ENCODE measurements around the gene FAAP100. TPM values are rescaled to one million over a fixed set of nuclear protein-coding genes. Genes with fewer than 3 reads are reported as not detected.
A peak's percentile ranks its signal among the peaks of the same experiment; 100 is the strongest.

The FAAP100 gene, protein sequence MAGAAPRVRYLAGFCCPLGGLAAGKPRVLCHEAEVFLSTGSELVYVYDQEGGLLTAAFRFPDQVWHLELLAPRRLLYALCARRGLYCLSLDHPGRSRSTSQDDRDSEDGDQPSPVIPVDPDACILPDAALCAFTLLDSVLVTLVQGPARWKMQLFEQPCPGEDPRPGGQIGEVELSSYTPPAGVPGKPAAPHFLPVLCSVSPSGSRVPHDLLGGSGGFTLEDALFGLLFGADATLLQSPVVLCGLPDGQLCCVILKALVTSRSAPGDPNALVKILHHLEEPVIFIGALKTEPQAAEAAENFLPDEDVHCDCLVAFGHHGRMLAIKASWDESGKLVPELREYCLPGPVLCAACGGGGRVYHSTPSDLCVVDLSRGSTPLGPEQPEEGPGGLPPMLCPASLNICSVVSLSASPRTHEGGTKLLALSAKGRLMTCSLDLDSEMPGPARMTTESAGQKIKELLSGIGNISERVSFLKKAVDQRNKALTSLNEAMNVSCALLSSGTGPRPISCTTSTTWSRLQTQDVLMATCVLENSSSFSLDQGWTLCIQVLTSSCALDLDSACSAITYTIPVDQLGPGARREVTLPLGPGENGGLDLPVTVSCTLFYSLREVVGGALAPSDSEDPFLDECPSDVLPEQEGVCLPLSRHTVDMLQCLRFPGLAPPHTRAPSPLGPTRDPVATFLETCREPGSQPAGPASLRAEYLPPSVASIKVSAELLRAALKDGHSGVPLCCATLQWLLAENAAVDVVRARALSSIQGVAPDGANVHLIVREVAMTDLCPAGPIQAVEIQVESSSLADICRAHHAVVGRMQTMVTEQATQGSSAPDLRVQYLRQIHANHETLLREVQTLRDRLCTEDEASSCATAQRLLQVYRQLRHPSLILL
- total RNA-seq (10 to 100 TPM; 12.0 to 15.3 (median 13.5) TPM), polyA plus RNA-seq (13.0 TPM)
- long read RNA-seq, donor 1, transcript FAAP100-201 (9 exons, 3,627 nt), result minor isoform, 6 of 22 reads
- long read RNA-seq, donor 1, transcript FAAP100-202 (5 exons, 2,996 nt), result major isoform, 9 of 22 reads
- long read RNA-seq, donor 1, partial matches to known transcripts, result 5 of 22 reads
- long read RNA-seq, donor 1, other reads (novel, unspliced or antisense), result 1 of 22 reads
- long read RNA-seq, donor 2, transcript FAAP100-202 (5 exons, 2,996 nt), result major isoform, 13 of 21 reads
- long read RNA-seq, donor 2, transcript FAAP100-201 (9 exons, 3,627 nt), result minor isoform, 5 of 21 reads
- long read RNA-seq, donor 2, partial matches to known transcripts, result 1 of 21 reads
- long read RNA-seq, donor 2, other reads (novel, unspliced or antisense), result 1 of 21 reads
- long read RNA-seq, donor 3, transcript FAAP100-202 (5 exons, 2,996 nt), result major isoform, 27 of 83 reads
- long read RNA-seq, donor 3, transcript FAAP100-201 (9 exons, 3,627 nt), result minor isoform, 24 of 83 reads
- long read RNA-seq, donor 3, partial matches to known transcripts, result 15 of 83 reads
- long read RNA-seq, donor 3, other reads (novel, unspliced or antisense), result 13 of 83 reads
- long read RNA-seq, donor 4, transcript FAAP100-202 (5 exons, 2,996 nt), result major isoform, 10 of 27 reads
- long read RNA-seq, donor 4, partial matches to known transcripts, result 9 of 27 reads
- long read RNA-seq, donor 4, other reads (novel, unspliced or antisense), result 4 of 27 reads

DNA sequence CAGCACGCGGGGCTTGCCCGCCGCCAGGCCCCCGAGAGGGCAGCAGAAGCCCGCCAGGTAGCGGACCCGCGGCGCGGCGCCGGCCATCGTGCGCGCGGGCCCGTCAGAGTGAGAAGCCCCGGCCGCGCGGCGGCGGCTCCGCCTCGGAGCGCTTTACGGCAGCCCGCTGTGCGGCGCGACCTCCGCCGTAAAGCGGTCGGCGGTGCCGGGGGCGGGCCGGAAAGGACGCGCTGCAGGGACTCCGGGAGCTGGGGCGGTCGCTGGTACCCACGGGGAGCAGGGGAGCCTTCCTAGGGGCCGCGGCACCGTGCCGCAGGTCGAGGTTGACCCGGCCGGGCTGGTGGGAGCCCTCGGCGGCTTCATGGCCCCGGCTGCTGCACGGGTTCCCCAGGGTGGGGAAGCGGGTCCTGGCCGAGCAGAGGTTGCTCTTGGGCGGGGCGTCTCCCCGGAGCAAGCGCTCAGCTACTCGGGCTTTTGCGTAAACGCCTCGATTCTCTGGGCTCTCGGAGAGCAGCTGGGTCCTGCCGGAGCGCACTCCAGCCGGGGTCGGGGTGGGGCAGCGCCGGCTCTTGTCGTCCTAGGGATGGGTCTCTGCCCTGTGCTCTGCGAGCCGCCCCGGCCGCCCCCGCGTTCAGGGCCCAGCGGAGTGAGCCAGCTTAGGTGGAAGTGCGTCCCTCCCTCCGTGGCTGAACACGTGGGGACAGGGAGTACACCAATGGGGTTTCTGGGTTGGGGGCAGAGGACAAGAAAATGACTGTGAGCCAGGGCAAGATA is at the start of gene FAAP100:
FAAP100 (minus strand) TSS at position 110 of the 774 bp plus-strand sequence; CDS start at position 87, 23 bp downstream.
- Histone ChIP-seq H3K4me1 (ENCODE audit: control insufficient read depth, insufficient read depth, low read length) (peaks cover 11% of the 10 kb centered on the region), H3K27ac (ENCODE audit: low read length) (peak within 1 kb of the TSS; percentile 69), H3K27me3 (ENCODE audit: control insufficient read depth, insufficient read depth) (no peaks in the 10 kb centered on the region), H3K4me3 (ENCODE audit: low read length) (peak within 1 kb of the TSS; percentile 58), H3K9me3 (ENCODE audit: control insufficient read depth, low read length) (no peaks in the 10 kb centered on the region)
- DNase-seq (peak; percentile 82 to 93 (median 91)), ATAC-seq (peak; percentile 73 to 75)
- intact Hi-C loops (cut with DNase I), result loop anchor here in 1 of 4 donors (5.0 kb wide), 1 partner anchor 35 kb away; no protein-coding TSS in a partner anchor
- WGBS, result under 1% methylated on average over 85 of the region's 85 CpGs

DNA sequence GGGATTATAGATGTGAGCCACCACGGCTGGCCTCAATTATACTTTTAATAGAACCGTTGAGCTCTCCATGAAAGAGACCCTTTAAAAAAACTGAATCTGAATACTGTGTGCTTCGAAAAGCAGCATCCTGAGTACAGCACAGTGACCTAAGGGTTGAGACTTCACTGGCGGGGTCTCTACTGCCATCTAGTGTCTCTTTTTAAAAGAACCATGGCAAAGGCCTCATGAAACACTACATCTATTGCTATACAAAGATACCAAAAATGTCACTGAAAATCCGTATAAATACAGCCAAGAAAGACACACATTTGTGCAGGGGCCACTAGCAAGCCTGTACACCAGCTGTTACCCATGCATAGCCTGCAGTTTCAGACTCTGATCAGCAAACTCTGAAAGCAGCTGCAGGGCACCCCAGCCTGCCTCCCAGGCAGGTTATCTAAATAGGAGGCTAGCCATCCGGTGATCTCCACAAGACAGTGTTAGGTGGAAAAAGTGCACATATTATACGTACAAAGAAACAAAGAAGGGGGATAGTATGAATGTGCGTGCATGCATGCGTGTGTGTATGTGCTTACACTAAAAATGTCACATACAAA is 49.5 kb upstream of the FAAP100 start:
- no peaks in the 10 kb centered on the region for H3K4me1 ChIP-seq (ENCODE audit: control insufficient read depth, insufficient read depth, low read length)
- H3K4me3 ChIP-seq (ENCODE audit: low read length), result no peak overlapping the region
- ATAC-seq (peak; percentile 78 to 83), DNase-seq (peak in 1 of 3 donors; percentile 2)
- H3K27me3 ChIP-seq (ENCODE audit: control insufficient read depth, insufficient read depth), result no peaks in the 10 kb centered on the region
- H3K27ac ChIP-seq (ENCODE audit: low read length), result no peak overlapping the region
- intact Hi-C loops (cut with DNase I), result loop anchor here in 3 of 4 donors (10.0 kb wide), 1 partner anchor 347 kb away; no protein-coding TSS in a partner anchor
- WGBS, result 35% methylated on average over 9 of the region's 9 CpGs
- no peaks in the 10 kb centered on the region for H3K9me3 ChIP-seq (ENCODE audit: control insufficient read depth, low read length)

DNA sequence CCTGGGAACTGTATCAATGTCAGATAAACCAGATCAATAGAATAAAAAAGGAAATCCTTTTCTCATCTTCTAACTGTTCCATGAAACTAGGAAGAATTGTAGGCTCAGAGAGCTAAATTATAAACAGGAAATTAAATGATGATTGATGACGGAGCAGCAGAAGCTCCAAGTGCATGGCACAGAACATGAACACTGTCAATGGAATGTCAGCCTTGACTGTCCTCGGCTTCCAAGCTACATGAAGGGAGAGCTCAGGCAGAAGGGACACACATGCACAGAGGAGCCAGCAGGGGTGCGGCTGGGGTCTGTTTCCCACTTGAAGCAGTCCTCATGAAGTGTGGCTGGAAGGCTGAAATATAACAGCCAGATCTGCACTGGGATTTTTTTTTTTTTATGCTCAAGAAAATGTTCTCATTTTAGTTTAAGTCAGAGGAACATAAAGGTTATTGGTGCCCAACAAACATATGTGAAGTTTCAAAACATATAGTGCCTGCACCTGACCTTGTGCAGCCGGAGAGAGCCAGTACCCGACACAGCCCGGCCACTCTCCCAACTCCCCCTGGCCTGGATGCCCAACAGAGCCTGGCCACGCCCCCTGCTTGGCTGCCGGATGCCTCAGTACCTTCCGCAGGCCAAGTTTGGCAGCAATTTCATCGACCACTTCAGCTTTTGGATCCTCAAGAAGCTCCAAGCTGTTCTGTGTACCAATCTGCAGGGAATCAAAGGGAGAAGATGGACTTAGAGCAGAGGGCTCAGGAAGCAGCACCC is 47.8 kb upstream of the FAAP100 start:
- ATAC-seq, result peak; percentile 45 to 63
- H3K27ac ChIP-seq (ENCODE audit: low read length), result no peak overlapping the region
- intact Hi-C loops (cut with DNase I), result loop anchor here in 3 of 4 donors (10.0 kb wide), 1 partner anchor 345 kb away; no protein-coding TSS in a partner anchor

DNA sequence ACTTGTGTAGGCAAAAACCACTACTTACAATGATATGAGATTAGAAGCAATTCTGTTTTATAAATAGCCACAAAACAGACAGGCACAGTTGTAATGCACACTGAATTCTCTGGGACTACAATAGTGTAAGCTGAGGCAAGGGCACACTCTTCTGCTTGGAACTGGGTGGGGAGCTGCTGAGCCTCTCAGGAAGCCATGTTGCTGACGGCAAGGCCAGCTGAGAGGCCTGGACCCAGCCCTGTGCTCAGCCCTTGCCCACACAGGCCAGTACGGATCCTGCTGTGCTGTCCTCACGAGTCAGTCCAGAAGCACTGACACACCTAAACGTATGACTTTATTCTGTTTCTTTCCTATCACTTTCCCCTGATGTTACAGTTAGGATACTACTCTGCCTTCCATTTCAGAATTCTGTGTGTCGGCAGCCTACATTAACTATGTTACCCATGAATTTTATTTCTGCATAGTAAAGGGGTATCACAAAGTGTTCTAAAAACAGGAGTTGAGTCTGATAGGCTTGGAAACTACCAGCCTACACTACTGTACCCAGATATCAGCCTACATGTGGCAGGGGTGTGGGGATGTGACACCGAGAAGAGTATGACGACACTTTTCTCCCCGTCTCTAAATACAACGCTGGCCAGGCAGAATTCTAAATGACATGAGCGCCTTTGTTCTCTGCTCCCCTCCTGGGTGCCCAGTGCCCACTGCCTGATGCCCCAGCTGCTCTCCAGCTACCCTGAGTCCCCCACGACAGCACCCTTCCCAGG is 41.1 kb upstream of the FAAP100 start:
- no peak overlapping the region for H3K4me3 ChIP-seq (ENCODE audit: low read length)
- H3K4me1 ChIP-seq (ENCODE audit: control insufficient read depth, insufficient read depth, low read length), result no peaks in the 10 kb centered on the region
- WGBS, result 79% methylated on average over 11 of the region's 11 CpGs
- H3K27me3 ChIP-seq (ENCODE audit: control insufficient read depth, insufficient read depth), result no peaks in the 10 kb centered on the region
- no peaks in the 10 kb centered on the region for H3K9me3 ChIP-seq (ENCODE audit: control insufficient read depth, low read length)
- H3K27ac ChIP-seq (ENCODE audit: low read length), result no peak overlapping the region
- intact Hi-C loops (cut with DNase I), result no loop called here
- ATAC-seq, result peak; percentile 20 to 27
- peak in 1 of 3 donors; percentile 19 for DNase-seq

More for the DNA sequence above, 47.8 kb upstream of the FAAP100 start:
- no peaks in the 10 kb centered on the region for H3K27me3 ChIP-seq (ENCODE audit: control insufficient read depth, insufficient read depth)
- 29% methylated on average over 10 of the region's 10 CpGs for WGBS
- peak in 2 of 3 donors; percentile 32 to 67 for DNase-seq
- no peaks in the 10 kb centered on the region for H3K4me1 ChIP-seq (ENCODE audit: control insufficient read depth, insufficient read depth, low read length)
- H3K9me3 ChIP-seq (ENCODE audit: control insufficient read depth, low read length), result no peaks in the 10 kb centered on the region
- H3K4me3 ChIP-seq (ENCODE audit: low read length), result no peak overlapping the region

DNA sequence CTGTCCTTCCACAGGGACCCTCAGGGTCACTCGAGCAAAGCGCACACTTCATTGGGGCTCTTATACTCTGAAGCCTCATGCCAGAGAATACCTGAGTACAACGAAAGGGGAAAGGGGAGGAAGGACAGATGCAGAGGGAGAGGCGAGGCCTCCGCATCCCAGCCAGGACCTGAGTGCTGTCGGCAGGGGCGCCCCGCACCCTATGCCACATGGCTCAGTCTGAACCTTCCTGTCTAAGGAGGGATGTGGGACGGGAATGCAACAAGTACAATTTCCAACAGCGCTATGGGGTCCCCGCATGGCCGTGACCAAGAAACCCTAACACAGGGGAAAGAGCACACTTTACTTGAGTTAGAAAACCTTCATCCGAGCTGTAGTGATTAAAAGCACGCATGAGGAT is 39.8 kb upstream of the FAAP100 start:
- ATAC-seq, result peak in 1 of 2 donors; percentile 22
- peak in 1 of 3 donors; percentile 44 for DNase-seq
- Histone ChIP-seq H3K27ac (ENCODE audit: low read length) (no peak overlapping the region), H3K27me3 (ENCODE audit: control insufficient read depth, insufficient read depth) (no peaks in the 10 kb centered on the region), H3K9me3 (ENCODE audit: control insufficient read depth, low read length) (no peaks in the 10 kb centered on the region), H3K4me3 (ENCODE audit: low read length) (no peak overlapping the region), H3K4me1 (ENCODE audit: control insufficient read depth, insufficient read depth, low read length) (no peaks in the 10 kb centered on the region)
- 90% methylated on average over 14 of the region's 14 CpGs for WGBS
- intact Hi-C loops (cut with DNase I), result no loop called here

GRCh38 chr17:81590121-81590520 is 38.0 kb upstream of the FAAP100 start:
- Histone ChIP-seq H3K4me1 (ENCODE audit: control insufficient read depth, insufficient read depth, low read length) (no peaks in the 10 kb centered on the region), H3K27me3 (ENCODE audit: control insufficient read depth, insufficient read depth) (no peaks in the 10 kb centered on the region), H3K27ac (ENCODE audit: low read length) (no peak overlapping the region), H3K9me3 (ENCODE audit: control insufficient read depth, low read length) (no peaks in the 10 kb centered on the region), H3K4me3 (ENCODE audit: low read length) (no peak overlapping the region)
- DNase-seq (peak in 1 of 3 donors; percentile 7), ATAC-seq (peak; percentile 11 to 42)
- intact Hi-C loops (cut with DNase I), result no loop called here
- 88% methylated on average over 8 of the region's 8 CpGs for WGBS

- H3K9me3 ChIP-seq (ENCODE audit: control insufficient read depth, low read length), result no peaks in the 10 kb centered on the region
- ATAC-seq (no peak), DNase-seq (no peak)
- no peaks in the 10 kb centered on the region for H3K27me3 ChIP-seq (ENCODE audit: control insufficient read depth, insufficient read depth)
- H3K4me1 ChIP-seq (ENCODE audit: control insufficient read depth, insufficient read depth, low read length), result no peaks in the 10 kb centered on the region
- no peak overlapping the region for H3K27ac ChIP-seq (ENCODE audit: low read length)
- intact Hi-C loops (cut with DNase I), result no loop called here
- no peak overlapping the region for H3K4me3 ChIP-seq (ENCODE audit: low read length)
- 91% methylated on average over 5 of the region's 5 CpGs for WGBS
Observed at GRCh38 chr17:81589612-81590011, 37.5 kb upstream of the FAAP100 start.

- Histone ChIP-seq H3K4me3 (ENCODE audit: low read length) (no peak overlapping the region), H3K9me3 (ENCODE audit: control insufficient read depth, low read length) (no peaks in the 10 kb centered on the region), H3K27me3 (ENCODE audit: control insufficient read depth, insufficient read depth) (no peaks in the 10 kb centered on the region), H3K27ac (ENCODE audit: low read length) (no peak overlapping the region), H3K4me1 (ENCODE audit: control insufficient read depth, insufficient read depth, low read length) (no peaks in the 10 kb centered on the region)
- intact Hi-C loops (cut with DNase I), result no loop called here
- DNase-seq (peak in 1 of 3 donors; percentile 3), ATAC-seq (no peak)
- 82% methylated on average over 4 of the region's 4 CpGs for WGBS
Observed at GRCh38 chr17:81586096-81586495, 33.9 kb upstream of the FAAP100 start.

Data from right cardiac atrium (tissue), 5 donors.